CD4-positive, alpha-beta T cell treated with Interleukin-4 for 4 hours (primary cell): ENCODE results near the gene MLPH.
A peak's percentile ranks its signal among the peaks of the same experiment; 100 is the strongest.

Experiments used
- DNase-seq: peaks from one replicate; pipeline ENCODE4 v3.0.0-alpha.2; 2020

Gene MLPH

GRCh38 chr2:237549216-237549615 is 62.2 kb downstream of the MLPH start:
- DNase-seq: no peak

DNA sequence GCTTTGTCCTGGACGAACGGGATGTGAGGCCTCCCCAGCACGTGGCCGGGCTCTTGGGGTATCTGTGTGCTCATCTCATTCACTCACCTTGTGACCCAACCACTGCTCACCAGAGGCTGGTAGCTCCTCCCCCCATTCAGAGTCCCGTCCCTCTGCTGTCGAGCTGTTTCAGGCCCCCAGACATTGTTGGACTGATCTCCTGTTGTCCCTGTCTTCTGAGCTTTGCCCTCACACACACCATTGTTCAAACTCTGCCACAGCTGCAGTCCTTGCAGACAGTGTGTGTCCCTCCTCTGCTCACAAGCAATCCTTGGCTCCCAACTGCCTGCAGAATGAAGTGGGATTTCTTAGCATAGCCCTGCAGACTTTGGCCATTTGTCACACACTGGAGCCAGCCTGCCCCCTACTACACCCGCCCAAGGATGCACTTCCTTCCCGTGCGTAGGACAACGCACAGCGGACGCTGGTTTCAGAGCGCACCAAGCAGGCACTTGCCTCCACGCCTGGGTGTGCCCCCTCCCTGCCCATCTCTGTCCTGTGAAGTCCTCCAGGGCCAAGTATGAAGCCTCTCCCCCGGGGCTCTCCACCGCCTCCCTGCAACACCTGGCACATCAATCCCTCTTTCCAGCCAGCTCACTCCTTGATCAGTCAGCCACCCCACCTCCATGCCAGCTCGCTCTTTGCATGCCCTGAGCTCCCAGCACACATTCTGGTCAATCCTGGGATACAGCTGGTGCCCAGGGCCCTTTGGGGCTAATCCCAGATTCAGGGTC is 62.8 kb downstream of the MLPH start:
- no peak for DNase-seq

GRCh38 chr2:237551071-237551574 is 64.1 kb downstream of the MLPH start:
- DNase-seq: no peak

GRCh38 chr2:237552908-237553307 is 65.9 kb downstream of the MLPH start:
- DNase-seq: no peak

GRCh38 chr2:237553948-237554347 is 66.9 kb downstream of the MLPH start:
- no peak for DNase-seq

GRCh38 chr2:237555560-237555959 is 68.5 kb downstream of the MLPH start:
- DNase-seq: no peak

DNA sequence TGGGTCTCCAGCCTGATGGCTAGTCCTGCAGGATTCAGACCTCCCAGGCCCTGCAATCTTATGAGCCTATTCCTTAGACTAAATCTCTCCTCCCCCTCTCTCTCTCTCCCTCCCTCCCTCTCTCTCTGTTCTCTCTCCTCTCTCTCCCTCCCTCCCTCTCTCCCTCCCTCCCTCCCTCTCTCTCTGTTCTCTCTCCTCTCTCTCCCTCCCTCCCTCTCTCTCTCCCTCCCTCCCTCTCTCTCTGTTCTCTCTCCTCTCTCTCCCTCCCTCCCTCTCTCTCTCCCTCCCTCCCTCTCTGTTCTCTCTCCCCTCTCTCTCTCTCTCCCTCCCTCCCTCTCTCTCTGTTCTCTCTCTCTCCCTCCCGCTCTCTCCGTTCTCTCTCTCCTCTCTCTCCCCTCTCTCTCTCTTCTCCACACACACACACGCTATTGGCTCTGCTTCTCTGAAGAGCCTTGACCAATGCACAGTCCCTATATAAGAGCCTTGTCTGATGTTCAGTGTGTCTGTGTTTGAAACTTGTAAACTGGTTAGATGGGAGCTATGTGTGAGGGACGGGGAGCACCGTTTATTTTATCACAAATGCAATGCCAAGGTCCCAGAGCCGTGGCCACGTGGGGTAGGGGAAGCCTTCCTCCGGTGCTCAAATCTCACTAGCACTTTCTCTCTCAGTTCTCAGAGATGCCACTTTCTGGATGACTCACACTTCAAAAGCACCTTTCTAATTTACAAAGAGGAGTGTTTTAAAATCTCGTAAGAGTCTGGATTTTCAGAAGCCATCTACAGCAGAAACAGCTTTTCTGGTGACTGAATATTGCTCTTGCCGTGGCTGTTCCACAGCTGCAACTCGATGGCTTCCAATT is 70.0 kb downstream of the MLPH start:
- peak; percentile 17 for DNase-seq

GRCh38 chr2:237557633-237558015 is 70.6 kb downstream of the MLPH start:
- DNase-seq: no peak

DNA sequence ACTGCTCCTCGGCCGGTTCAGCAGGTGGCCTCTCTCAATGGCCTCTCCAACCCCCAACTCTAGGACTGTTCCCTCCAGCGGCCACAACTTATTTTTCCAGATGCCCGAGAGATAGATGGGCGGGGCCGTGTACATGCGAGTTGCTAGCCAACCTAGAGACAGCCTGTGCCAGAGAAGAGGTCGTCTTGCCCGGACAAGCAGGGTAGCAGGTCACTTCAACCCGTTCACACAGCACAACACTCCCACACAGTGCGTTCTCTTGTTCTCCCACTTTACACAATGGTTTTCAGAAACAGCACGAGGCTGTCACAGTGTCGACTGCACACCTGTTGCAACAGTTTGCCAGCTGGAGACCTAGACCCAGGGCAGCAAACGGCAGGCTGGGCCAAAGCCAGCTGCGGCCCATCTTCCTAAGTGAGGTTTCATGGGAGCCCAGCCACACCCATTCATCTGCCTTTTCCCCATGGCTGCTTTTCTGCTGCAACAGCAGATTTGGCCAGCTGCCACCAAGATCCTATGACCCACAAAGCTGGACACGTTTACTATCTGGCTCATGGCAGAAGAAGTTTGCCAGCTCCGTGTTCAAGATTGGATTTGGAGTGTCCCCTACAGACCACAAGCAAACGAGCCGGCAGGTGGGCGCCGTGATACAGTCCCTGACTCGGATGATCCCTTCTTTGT is 72.0 kb downstream of the MLPH start:
- DNase-seq: no peak

DNA sequence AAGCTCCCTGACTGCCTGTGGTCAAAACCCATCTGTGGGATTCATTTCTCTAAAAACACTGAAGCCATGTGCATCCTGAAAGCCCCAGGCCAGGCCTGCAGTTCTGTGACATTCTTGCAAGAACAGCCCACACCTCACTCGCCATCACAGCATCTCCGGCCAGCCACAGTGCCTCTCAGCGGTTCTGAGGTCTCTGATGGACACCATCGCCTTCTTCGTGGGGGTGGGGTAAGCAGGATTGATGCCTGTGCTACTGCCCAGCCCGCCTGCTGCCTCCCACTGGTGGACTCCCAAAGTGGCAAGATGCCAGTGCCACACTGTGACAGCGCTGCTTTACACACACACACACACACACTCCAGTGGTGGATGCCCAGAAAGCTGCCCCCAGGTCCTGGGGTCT is 74.2 kb downstream of the MLPH start:
- no peak for DNase-seq

DNA sequence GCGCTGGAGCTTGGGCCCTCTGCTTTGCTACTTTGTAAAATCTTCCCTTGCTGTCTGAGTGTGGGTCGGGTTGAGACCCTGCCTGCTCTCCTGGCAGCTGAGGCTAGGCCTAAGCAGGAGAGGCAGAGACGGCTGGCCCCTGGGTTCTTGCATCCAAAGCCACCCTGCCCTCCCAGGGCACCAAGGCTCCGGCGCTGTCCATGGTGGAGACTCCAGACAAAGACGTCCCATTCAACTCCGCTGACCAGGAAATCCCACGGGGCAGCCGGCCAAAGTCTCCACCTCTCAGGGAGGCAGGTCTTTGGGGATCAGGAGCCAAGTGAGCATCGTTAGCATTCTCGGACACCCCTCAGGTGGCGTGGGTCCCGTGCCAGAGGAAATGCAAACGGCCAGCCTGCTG is 76.8 kb downstream of the MLPH start:
- DNase-seq: no peak

- no peak for DNase-seq
Observed at GRCh38 chr2:237564526-237565131, 77.6 kb downstream of the MLPH start.

GRCh38 chr2:237565974-237566373 is 78.9 kb downstream of the MLPH start:
- DNase-seq: no peak

- no peak for DNase-seq
Observed at GRCh38 chr2:237566401-237567235, 79.6 kb downstream of the MLPH start, which contains the start of gene PRLH. TSS of gene PRLH (plus strand) at chr2:237566574. CDS start at chr2:237566574, 0 bp downstream.

- no peak for DNase-seq
Observed at GRCh38 chr2:237567276-237568029, 80.4 kb downstream of the MLPH start.

- no peak for DNase-seq
Observed at GRCh38 chr2:237568121-237568660, 81.1 kb downstream of the MLPH start.

GRCh38 chr2:237569041-237569440 is 82.0 kb downstream of the MLPH start:
- DNase-seq: no peak

GRCh38 chr2:237569896-237570295 is 82.8 kb downstream of the MLPH start:
- DNase-seq: no peak

GRCh38 chr2:237570776-237571335 is 83.8 kb downstream of the MLPH start:
- no peak for DNase-seq

GRCh38 chr2:237571551-237571950 is 84.5 kb downstream of the MLPH start:
- no peak for DNase-seq
